HG03060 (cell line): ENCODE data around the gene YBX3.

Source experiments
- ATAC-seq: cut with Tn5 transposase; IDR thresholded peaks from one replicate; pipeline ENCODE4 v1.9.1; 2021; ENCODE audit warnings: low read depth, moderate number of reproducible peaks; ENCODE audit not compliant: unreplicated experiment

Gene YBX3

GRCh38 chr12:10673659-10674384, 49.3 kb downstream of the YBX3 start, which contains the start of gene STYK1:
Gene STYK1 (minus strand): TSS chr12:10674052. CDS start chr12:10634618, 39,434 bp downstream.
- ATAC-seq = no peak

- ATAC-seq = no peak
Observed at GRCh38 chr12:10672231-10672868, 50.8 kb downstream of the YBX3 start.

GRCh38 chr12:10669533-10669932, 53.6 kb downstream of the YBX3 start:
- no peak for ATAC-seq

- ATAC-seq = no peak
Observed at GRCh38 chr12:10668526-10668925, 54.6 kb downstream of the YBX3 start.

- no peak for ATAC-seq
Observed at GRCh38 chr12:10667581-10667980, 55.5 kb downstream of the YBX3 start.

GRCh38 chr12:10664499-10664898, 58.6 kb downstream of the YBX3 start:
- no peak for ATAC-seq

- no peak for ATAC-seq
Observed at GRCh38 chr12:10663869-10664268, 59.3 kb downstream of the YBX3 start.

GRCh38 chr12:10661338-10661737, 61.8 kb downstream of the YBX3 start:
- ATAC-seq = no peak

- no peak for ATAC-seq
Observed at GRCh38 chr12:10654003-10654402, 69.1 kb downstream of the YBX3 start.

GRCh38 chr12:10652192-10652591, 70.9 kb downstream of the YBX3 start:
- ATAC-seq = no peak
